Ascending aorta (tissue), 2 donors: ENCODE results near the gene TBC1D5. TPM values are rescaled to one million over a fixed set of nuclear protein-coding genes. Genes with fewer than 3 reads are reported as not detected.

Experiments
- DNase-seq, 2 donors: peaks; one replicate each; pipeline ENCODE4 v3.0.0-alpha.2; 2019; ENCODE audit warnings: low spot score in 2 of 2
- H3K27ac ChIP-seq, 2 donors: fragments of 200-600 bp; sonication (generic); one replicate each; pipeline ENCODE4 v1.5.1; 2016 to 2017; ENCODE audit warnings: mild to moderate bottlenecking in 1 of 2
- H3K27me3 ChIP-seq: fragments of 200-600 bp; sonication (generic); one replicate; pipeline ENCODE4 v1.5.1; 2017
- H3K36me3 ChIP-seq, 2 donors: fragments of 200-600 bp; sonication (generic); one replicate each; pipeline ENCODE4 v1.5.1; 2016
- H3K4me1 ChIP-seq, 2 donors: fragments of 200-600 bp; sonication (generic); one replicate each; pipeline ENCODE4 v1.5.1; 2016 to 2017; ENCODE audit warnings: mild to moderate bottlenecking in 1 of 2
- H3K4me3 ChIP-seq, 2 donors: fragments of 200-600 bp; sonication (generic); one replicate each; pipeline ENCODE4 v1.5.1; 2016 to 2017; ENCODE audit warnings: mild to moderate bottlenecking in 1 of 2
- H3K9me3 ChIP-seq, 2 donors: fragments of 200-600 bp; sonication (generic); one replicate each; pipeline ENCODE4 v1.5.1; 2016
- CTCF ChIP-seq, 3 experiments: fragments of 200-600 bp in 2 of 3; fragments of 450-650 bp in 1 of 3; sonication (generic) in 2 of 3; IDR thresholded peaks; one replicate each; pipeline ENCODE4 v1.5.1; 2016 to 2019; ENCODE audit warnings: antibody characterized with exemption in 3 of 3, mild to moderate bottlenecking in 1 of 3, moderate library complexity in 1 of 3
- intact Hi-C: fragments of 100-400 bp; cut with DNase I; formaldehyde crosslinking; loops from one replicate; pipeline ENCODE4 v1.15.1; 2023
- total RNA-seq: library from RNA; depleted of rRNA; stranded (reverse); fragments of >200 nt; gene quantifications from one replicate; pipeline ENCODE4 v1.1.0, GENCODE V29; 2016

The TBC1D5 gene
- total RNA-seq, 1 donor from 2014 or later, result 43.3 TPM

GRCh38 chr3:17259685-17260084 is 482.7 kb downstream of the TBC1D5 start:
- H3K4me3 ChIP-seq, result no peak overlapping the region
- H3K27ac ChIP-seq, result no peak overlapping the region
- intact Hi-C loops, result loop anchor here (2.0 to 5.0 kb wide), 2 partner anchors 153 to 581 kb away; no protein-coding TSS in a partner anchor
- TF ChIP-seq CTCF (IDR thresholded peaks at IDR 0.05), result no peak
- DNase-seq, result no peak
- no peaks in the 10 kb centered on the region for H3K4me1 ChIP-seq
- no peaks in the 10 kb centered on the region for H3K36me3 ChIP-seq
- no peaks in the 10 kb centered on the region for H3K27me3 ChIP-seq
- H3K9me3 ChIP-seq, result no peaks in the 10 kb centered on the region

- TF ChIP-seq CTCF (IDR thresholded peaks at IDR 0.05), result peak; percentile 31 to 75 (median 70)
- Histone ChIP-seq H3K9me3 (no peaks in the 10 kb centered on the region), H3K27me3 (no peaks in the 10 kb centered on the region), H3K4me1 (no peaks in the 10 kb centered on the region), H3K4me3 (no peak overlapping the region), H3K36me3 (no peaks in the 10 kb centered on the region), H3K27ac (no peak overlapping the region)
- DNase-seq, result no peak
- intact Hi-C loops, result loop anchor here (2.0 to 5.0 kb wide), 2 partner anchors 153 to 582 kb away; no protein-coding TSS in a partner anchor
These were observed 483.5 kb downstream of the TBC1D5 start for GRCh38 chr3:17258823-17259436.

GRCh38 chr3:17257269-17257668 is 485.2 kb downstream of the TBC1D5 start:
- DNase-seq, result no peak
- H3K4me1 ChIP-seq, result no peaks in the 10 kb centered on the region
- no peaks in the 10 kb centered on the region for H3K9me3 ChIP-seq
- H3K27me3 ChIP-seq, result no peaks in the 10 kb centered on the region
- no peaks in the 10 kb centered on the region for H3K36me3 ChIP-seq
- intact Hi-C loops, result loop anchor here (5.0 kb wide), 1 partner anchor 155 kb away; no protein-coding TSS in a partner anchor
- no peak overlapping the region for H3K4me3 ChIP-seq
- no peak for TF ChIP-seq CTCF (IDR thresholded peaks at IDR 0.05)
- H3K27ac ChIP-seq, result no peak overlapping the region

GRCh38 chr3:17243621-17244020 is 498.8 kb downstream of the TBC1D5 start:
- no peaks in the 10 kb centered on the region for H3K4me1 ChIP-seq
- no peak overlapping the region for H3K4me3 ChIP-seq
- H3K9me3 ChIP-seq, result no peaks in the 10 kb centered on the region
- no peaks in the 10 kb centered on the region for H3K36me3 ChIP-seq
- TF ChIP-seq CTCF (IDR thresholded peaks at IDR 0.05), result no peak
- intact Hi-C loops, result no loop called here
- H3K27me3 ChIP-seq, result no peaks in the 10 kb centered on the region
- no peak for DNase-seq
- H3K27ac ChIP-seq, result no peak overlapping the region

GRCh38 chr3:17239417-17239816 is 503.0 kb downstream of the TBC1D5 start:
- no peak for DNase-seq
- H3K27ac ChIP-seq, result no peak overlapping the region
- intact Hi-C loops, result loop anchor here (10.0 kb wide), 1 partner anchor 205 kb away; no protein-coding TSS in a partner anchor
- H3K36me3 ChIP-seq, result no peaks in the 10 kb centered on the region
- no peaks in the 10 kb centered on the region for H3K4me1 ChIP-seq
- no peaks in the 10 kb centered on the region for H3K9me3 ChIP-seq
- no peaks in the 10 kb centered on the region for H3K27me3 ChIP-seq
- TF ChIP-seq CTCF (IDR thresholded peaks at IDR 0.05), result no peak
- H3K4me3 ChIP-seq, result no peak overlapping the region
